Upper lobe of right lung (tissue), 1 donor: ENCODE measurements around the gene ATP5ME. TPM values are rescaled to one million over a fixed set of nuclear protein-coding genes. Genes with fewer than 3 reads are reported as not detected.

Source experiments
- ATAC-seq: fragments of 200-7000 bp; cut with Tn5 transposase; one replicate; pipeline ENCODE4 v1.9.1; 2020; ENCODE audit warnings: mild to moderate bottlenecking, moderate library complexity
- DNase-seq: peaks from one replicate; pipeline ENCODE4 v3.0.0-alpha.2; 2020
- H3K27ac ChIP-seq: fragments of 200-600 bp; one replicate; pipeline ENCODE4 v1.8.0; 2022
- H3K27me3 ChIP-seq: fragments of 200-600 bp; one replicate; pipeline ENCODE4 v1.8.0; 2022; ENCODE audit warnings: mild to moderate bottlenecking
- H3K36me3 ChIP-seq: fragments of 200-600 bp; one replicate; pipeline ENCODE4 v1.8.0; 2022
- H3K4me1 ChIP-seq: fragments of 200-600 bp; one replicate; pipeline ENCODE4 v1.8.0; 2022
- H3K4me3 ChIP-seq: fragments of 200-600 bp; one replicate; pipeline ENCODE4 v1.8.0; 2022; ENCODE audit warnings: mild to moderate bottlenecking
- H3K9me3 ChIP-seq: fragments of 200-600 bp; one replicate; pipeline ENCODE4 v1.8.0; 2022
- intact Hi-C: fragments of 100-400 bp; cut with DNase I; formaldehyde crosslinking; loops from one replicate; pipeline ENCODE4 v1.11.0; 2022
- total RNA-seq: library from RNA; stranded (reverse); fragmentation: NEBNext Ultra II Directional; extraction: Animal tissue kit (Norgen Biotek cat#: 25700); gene quantifications from one replicate; pipeline ENCODE4 v1.2.1, GENCODE V29; 2021
- TF ChIP-seq, protein P1 (sequence below): fragments of 200-600 bp; IDR thresholded peaks from one replicate; pipeline ENCODE4 v1.8.0; 2022; ENCODE audit warnings: antibody characterized with exemption
- donor health status: DM: no; HTN: yes; CAD: no; lungs with severe emphysema.

The ATP5ME gene
- total RNA-seq, 1 donor from 2014 or later: 167 TPM

DNA sequence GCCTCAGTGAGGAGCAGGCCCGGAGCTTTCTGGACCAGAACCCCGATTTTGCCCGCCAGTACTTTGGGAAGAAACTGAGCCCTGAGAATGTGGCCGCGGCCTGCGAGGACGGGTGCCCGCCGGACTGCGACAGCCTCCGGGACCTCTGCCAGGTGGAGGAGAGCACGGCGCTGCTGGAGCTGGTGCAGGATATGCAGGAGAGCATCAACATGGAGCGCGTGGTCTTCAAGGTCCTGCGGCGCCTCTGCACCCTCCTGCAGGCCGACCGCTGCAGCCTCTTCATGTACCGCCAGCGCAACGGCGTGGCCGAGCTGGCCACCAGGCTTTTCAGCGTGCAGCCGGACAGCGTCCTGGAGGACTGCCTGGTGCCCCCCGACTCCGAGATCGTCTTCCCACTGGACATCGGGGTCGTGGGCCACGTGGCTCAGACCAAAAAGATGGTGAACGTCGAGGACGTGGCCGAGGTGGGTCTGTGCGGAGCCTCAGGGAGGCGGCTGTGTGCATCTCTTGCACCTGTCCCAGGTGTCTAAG, 48.4 kb downstream of the ATP5ME start:
- intact Hi-C loops: no loop called here
- peaks cover 6% of the 10 kb centered on the region for H3K27me3 ChIP-seq
- H3K4me3 ChIP-seq: no peak overlapping the region
- DNase-seq (no peak), ATAC-seq (no peak)
- no peak overlapping the region for H3K27ac ChIP-seq
- no peaks in the 10 kb centered on the region for H3K9me3 ChIP-seq
- H3K36me3 ChIP-seq: no peaks in the 10 kb centered on the region
- no peaks in the 10 kb centered on the region for H3K4me1 ChIP-seq
- TF ChIP-seq, protein P1, sequence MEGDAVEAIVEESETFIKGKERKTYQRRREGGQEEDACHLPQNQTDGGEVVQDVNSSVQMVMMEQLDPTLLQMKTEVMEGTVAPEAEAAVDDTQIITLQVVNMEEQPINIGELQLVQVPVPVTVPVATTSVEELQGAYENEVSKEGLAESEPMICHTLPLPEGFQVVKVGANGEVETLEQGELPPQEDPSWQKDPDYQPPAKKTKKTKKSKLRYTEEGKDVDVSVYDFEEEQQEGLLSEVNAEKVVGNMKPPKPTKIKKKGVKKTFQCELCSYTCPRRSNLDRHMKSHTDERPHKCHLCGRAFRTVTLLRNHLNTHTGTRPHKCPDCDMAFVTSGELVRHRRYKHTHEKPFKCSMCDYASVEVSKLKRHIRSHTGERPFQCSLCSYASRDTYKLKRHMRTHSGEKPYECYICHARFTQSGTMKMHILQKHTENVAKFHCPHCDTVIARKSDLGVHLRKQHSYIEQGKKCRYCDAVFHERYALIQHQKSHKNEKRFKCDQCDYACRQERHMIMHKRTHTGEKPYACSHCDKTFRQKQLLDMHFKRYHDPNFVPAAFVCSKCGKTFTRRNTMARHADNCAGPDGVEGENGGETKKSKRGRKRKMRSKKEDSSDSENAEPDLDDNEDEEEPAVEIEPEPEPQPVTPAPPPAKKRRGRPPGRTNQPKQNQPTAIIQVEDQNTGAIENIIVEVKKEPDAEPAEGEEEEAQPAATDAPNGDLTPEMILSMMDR: no peak

DNA sequence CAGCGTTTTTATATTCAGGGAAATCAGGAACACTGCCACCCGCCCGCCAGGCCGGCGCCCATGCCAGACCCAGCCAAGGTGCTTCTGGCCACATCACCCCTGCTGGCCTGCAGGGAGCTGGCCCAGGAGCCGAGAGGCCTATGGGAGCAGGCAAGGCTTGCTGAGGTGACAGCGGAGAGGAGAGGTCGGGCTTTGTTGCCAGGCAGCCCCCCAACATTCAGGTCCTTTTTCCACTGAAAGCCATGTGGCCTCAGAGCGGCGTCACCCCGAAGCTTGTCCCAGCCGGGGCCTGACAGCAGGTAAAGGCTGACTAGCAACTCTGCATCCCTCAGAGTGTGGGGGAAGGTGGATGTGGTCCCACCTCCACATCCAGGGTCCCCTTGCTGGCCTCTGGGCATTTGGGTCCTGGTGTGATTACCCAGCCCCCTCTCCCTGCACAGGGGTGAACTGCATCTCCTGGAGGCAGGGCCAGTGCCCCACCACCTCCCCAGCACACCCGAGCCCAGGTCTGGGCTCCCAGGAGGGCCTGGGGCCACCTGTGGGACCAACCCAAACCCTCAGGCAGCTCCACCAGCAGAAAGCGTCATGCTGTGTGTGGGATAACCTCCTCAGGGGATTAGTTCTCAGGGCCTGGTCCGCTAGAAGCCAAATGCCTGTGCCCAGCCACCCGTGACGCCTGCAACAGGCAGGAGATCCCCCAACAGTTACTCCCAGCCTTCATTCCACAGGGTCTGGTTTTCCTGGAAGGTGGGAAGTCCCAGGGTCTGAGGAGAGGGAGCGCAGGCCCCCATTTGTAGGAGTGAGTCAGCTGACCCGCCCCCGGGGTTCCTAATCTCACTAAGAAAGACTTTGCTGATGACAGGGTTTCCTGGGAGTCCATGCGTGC, 49.1 kb downstream of the ATP5ME start, which contains the start of gene PDE6B:
PDE6B (plus strand) TSS at position 869 of the 886 bp plus-strand sequence. CDS start 54 bp downstream, outside the sequence.
- intact Hi-C loops: no loop called here
- H3K27me3 ChIP-seq: peaks cover 2% of the 10 kb centered on the region
- no peaks in the 10 kb centered on the region for H3K9me3 ChIP-seq
- H3K4me3 ChIP-seq: no peak within 1 kb of the TSS
- DNase-seq (no peak), ATAC-seq (no peak)
- no peaks in the 10 kb centered on the region for H3K4me1 ChIP-seq
- no peaks in the 10 kb centered on the region for H3K36me3 ChIP-seq
- TF ChIP-seq, protein P1: no peak
- H3K27ac ChIP-seq: no peak within 1 kb of the TSS

DNA sequence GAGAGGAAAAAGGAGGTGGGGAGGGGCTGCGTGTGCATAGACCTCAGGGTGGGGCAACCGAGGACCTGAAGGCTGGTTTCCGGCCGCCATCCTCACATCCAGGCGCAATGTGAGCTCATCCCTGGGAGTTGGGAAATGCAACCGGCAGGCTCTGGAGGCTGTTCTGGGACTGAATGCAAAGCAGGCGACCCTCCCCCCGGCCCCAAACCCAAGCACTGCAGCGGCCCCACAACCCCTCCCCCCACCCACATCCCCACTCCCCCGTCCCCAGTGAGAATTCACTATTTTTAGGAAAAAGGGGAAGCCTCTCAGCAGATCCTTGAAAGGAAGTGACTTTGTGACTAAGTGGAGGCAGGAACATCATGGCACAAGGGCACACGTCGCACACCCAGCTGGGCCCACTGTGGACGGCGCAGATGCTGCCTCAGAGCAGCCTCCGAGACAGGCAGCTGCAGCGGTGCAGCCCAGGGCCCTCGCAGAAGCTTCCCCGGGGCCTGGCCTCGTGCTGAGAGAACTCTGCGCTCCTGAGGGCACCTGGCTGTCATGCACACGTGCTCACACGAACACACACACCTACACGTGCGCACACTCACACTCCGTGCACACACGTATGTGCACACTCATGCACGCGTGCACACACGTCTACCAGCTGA, 50.0 kb downstream of the ATP5ME start:
- H3K27me3 ChIP-seq: no peaks in the 10 kb centered on the region
- no peak overlapping the region for H3K27ac ChIP-seq
- intact Hi-C loops: no loop called here

DNA sequence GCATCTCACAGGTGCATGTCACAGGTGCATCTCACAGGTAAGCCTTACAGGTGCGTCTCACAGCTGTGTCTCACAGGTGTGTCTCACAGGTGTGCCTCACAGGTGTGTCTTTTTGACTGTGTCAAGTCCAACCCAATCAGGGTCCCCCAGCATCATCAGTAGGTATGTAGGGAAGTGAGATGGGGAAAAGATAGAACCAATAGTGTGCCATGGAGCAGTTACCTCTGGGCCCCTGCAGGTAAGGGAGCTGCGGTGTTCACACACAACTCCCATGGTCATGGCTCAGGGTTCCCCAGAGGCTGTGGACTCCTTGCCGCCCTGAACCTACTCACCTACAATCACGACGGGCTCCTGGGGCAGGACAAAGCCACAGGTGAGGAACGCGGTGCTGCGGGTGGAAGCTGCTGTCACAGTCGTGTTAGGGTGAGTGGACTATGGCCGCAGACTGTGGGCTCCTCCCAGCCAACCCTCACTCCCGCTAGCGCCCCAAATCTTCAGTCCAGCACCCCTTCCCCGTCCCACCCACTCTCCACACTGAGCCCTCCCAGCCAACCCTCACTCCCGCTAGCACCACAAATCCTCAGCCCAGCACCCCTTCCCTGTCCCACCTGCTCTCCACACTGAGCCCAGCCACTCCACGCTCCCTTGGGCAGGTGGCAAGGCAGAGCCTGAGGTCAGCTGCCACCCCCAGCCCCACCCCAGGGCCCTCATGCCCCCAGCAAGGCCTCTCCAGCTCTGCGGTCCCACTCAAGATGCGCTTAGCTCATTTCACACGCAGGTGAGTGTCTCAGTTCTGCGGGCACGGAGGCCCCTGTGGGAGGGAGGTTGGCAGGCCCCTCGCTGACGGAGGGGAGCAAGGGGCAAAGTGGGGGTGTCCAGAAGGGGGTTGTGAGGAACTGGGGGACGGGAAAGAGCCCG, 50.8 kb downstream of the ATP5ME start:
- Histone ChIP-seq H3K4me1 (no peaks in the 10 kb centered on the region), H3K27ac (no peak overlapping the region), H3K4me3 (no peak overlapping the region), H3K27me3 (no peaks in the 10 kb centered on the region), H3K36me3 (no peaks in the 10 kb centered on the region), H3K9me3 (no peaks in the 10 kb centered on the region)
- TF ChIP-seq, protein P1: no peak
- DNase-seq (no peak), ATAC-seq (no peak)
- intact Hi-C loops: no loop called here

More for the DNA sequence above, 50.0 kb downstream of the ATP5ME start:
- Histone ChIP-seq H3K36me3 (no peaks in the 10 kb centered on the region), H3K4me1 (no peaks in the 10 kb centered on the region), H3K9me3 (no peaks in the 10 kb centered on the region), H3K4me3 (no peak overlapping the region)
- DNase-seq (no peak), ATAC-seq (no peak)
- TF ChIP-seq, protein P1: no peak

Other genes with a start within 250 kb of the ATP5ME start
- 24.1 TPM for gene ZNF721, start 175.1 kb downstream of the ATP5ME start, total RNA-seq
- 59.9 TPM for gene PIGG, start 175.1 kb downstream of the ATP5ME start, total RNA-seq
- gene TMEM271, start 98.0 kb downstream of the ATP5ME start, total RNA-seq: not detected
- 9.1 TPM for gene PDE6B, start 48.7 kb downstream of the ATP5ME start, total RNA-seq
- 9.7 TPM for gene MYL5, start 266 bp upstream of the ATP5ME start, total RNA-seq
- gene SLC49A3, start 14.9 kb upstream of the ATP5ME start, total RNA-seq: 32.9 TPM
- 42.2 TPM for gene PCGF3, start 31.6 kb upstream of the ATP5ME start, total RNA-seq
- gene CPLX1, start 151.9 kb upstream of the ATP5ME start, total RNA-seq: 5.2 TPM